Epithelial cell of proximal tubule (primary cell): ENCODE data around the gene GAPVD1. TPM values are rescaled to one million over a fixed set of nuclear protein-coding genes. Genes with fewer than 3 reads are reported as not detected.
A peak's percentile ranks its signal among the peaks of the same experiment; 100 is the strongest.

Experiments used
- DNase-seq: peaks from one replicate; pipeline ENCODE4 v3.0.0-alpha.2; 2011; ENCODE audit warnings: low read depth
- H3K4me3 ChIP-seq: 2 replicates; pipeline ENCODE4 v1.5.1; 2011; ENCODE audit warnings: low read depth, mild to moderate bottlenecking, low read length
- CTCF ChIP-seq: conservative IDR thresholded peaks from 2 replicates; pipeline ENCODE4 v1.5.1; 2012; ENCODE audit warnings: low read depth, mild to moderate bottlenecking, low read length
- total RNA-seq: library from RNA; depleted of rRNA; stranded (reverse); fragments of >200 nt; gene quantifications from 2 replicates; pipeline ENCODE4 v1.2.3, GENCODE V29; 2015

GAPVD1 gene
- total RNA-seq, 1 donor from 2014 or later: 18.2 TPM

- H3K4me3 ChIP-seq: no peak overlapping the region
- no peak for DNase-seq
- TF ChIP-seq CTCF: no peak
Measured at GRCh38 chr9:125321496-125321895, 59.9 kb downstream of the GAPVD1 start.

DNA sequence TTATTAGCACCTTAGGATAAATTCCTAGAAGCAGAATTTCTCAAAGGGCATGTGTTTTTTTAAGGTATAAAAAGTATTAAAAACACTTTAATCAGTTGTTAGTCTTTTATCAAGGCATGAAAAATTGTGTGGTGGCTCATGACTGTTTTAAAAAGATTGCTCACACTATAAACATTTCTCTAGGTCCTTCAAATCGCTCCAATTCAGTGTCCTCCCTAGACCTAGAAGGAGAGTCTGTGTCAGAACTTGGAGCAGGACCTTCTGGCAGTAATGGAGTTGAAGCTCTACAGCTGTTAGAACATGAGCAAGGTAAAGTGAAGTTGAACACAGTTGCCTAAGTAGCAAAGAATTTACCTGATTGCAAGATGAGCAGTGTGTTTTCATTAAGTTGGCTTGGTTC lies 62.0 kb downstream of the GAPVD1 start:
- no peak for TF ChIP-seq CTCF

DNA sequence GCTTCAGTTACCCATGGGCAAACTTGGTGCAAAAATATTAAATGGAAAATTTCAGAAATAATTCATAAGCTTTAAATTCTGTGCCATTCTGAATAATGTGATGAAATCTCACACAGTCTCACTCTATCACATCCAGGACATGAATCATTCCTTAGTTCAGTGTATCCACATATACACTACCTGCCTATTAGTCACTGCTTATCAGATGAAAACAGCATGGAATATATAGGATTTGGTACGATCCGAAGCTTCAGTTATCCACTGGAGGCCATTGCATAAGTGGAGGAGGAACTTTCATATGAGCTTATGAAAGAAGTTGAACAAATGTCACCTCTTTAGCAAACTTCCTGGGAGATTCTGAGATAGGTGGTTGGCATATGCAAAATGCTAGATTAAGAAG lies 64.2 kb downstream of the GAPVD1 start:
- H3K4me3 ChIP-seq: no peak overlapping the region
- no peak for TF ChIP-seq CTCF
- DNase-seq: no peak

More for the DNA sequence above, 62.0 kb downstream of the GAPVD1 start:
- H3K4me3 ChIP-seq: no peak overlapping the region
- no peak for DNase-seq

- DNase-seq: peak; percentile 16
- no peak overlapping the region for H3K4me3 ChIP-seq
- no peak for TF ChIP-seq CTCF
Measured at GRCh38 chr9:125329978-125330377, 68.4 kb downstream of the GAPVD1 start.

GRCh38 chr9:125330587-125330986 lies 69.0 kb downstream of the GAPVD1 start:
- no peak for TF ChIP-seq CTCF
- no peak overlapping the region for H3K4me3 ChIP-seq
- DNase-seq: no peak

GRCh38 chr9:125332527-125332926 lies 70.9 kb downstream of the GAPVD1 start:
- DNase-seq: no peak
- no peak for TF ChIP-seq CTCF
- no peak overlapping the region for H3K4me3 ChIP-seq

GRCh38 chr9:125337236-125337635 lies 75.6 kb downstream of the GAPVD1 start:
- TF ChIP-seq CTCF: no peak
- no peak for DNase-seq
- H3K4me3 ChIP-seq: no peak overlapping the region
